H9 (cell line): Measurements from ENCODE around the gene SCAMP3. TPM values are rescaled to one million over a fixed set of nuclear protein-coding genes. Genes with fewer than 3 reads are reported as not detected.

Source experiments
- DNase-seq: peaks from one replicate; pipeline ENCODE4 v3.0.0-alpha.2; 2017
- H2AFZ ChIP-seq: one replicate; pipeline ENCODE4 v1.6.1; 2013; ENCODE audit warnings: mild to moderate bottlenecking, low read length, control low read depth, moderate library complexity
- H2AK5ac ChIP-seq: 2 replicates; pipeline ENCODE4 v1.6.1; 2013; ENCODE audit warnings: low read length, control low read depth, mixed read lengths; ENCODE audit not compliant: insufficient read length
- H2BK120ac ChIP-seq: one replicate; pipeline ENCODE4 v1.6.1; 2013; ENCODE audit warnings: low read depth, mild to moderate bottlenecking, low read length, control low read depth, inconsistent platforms; ENCODE audit not compliant: poor library complexity, severe bottlenecking
- H2BK12ac ChIP-seq: 2 replicates; pipeline ENCODE4 v1.6.1; 2013; ENCODE audit warnings: low read length, control low read depth, mixed read lengths, low read depth; ENCODE audit not compliant: insufficient read length
- H2BK15ac ChIP-seq: 2 replicates; pipeline ENCODE4 v1.6.1; 2013; ENCODE audit warnings: low read depth, low read length, control low read depth
- H2BK20ac ChIP-seq: one replicate; pipeline ENCODE4 v1.6.1; 2013; ENCODE audit warnings: low read depth, mild to moderate bottlenecking, low read length, control low read depth, inconsistent platforms; ENCODE audit not compliant: poor library complexity, severe bottlenecking
- H2BK5ac ChIP-seq: 2 replicates; pipeline ENCODE4 v1.6.1; 2013; ENCODE audit warnings: low read length, control low read depth, mixed read lengths; ENCODE audit not compliant: insufficient read length
- H3K14ac ChIP-seq: 2 replicates; pipeline ENCODE4 v1.6.1; 2013; ENCODE audit warnings: low read length, control low read depth; ENCODE audit not compliant: insufficient read depth
- H3K18ac ChIP-seq: 2 replicates; pipeline ENCODE4 v1.6.1; 2013; ENCODE audit warnings: low read depth, mild to moderate bottlenecking, mixed read lengths, low read length, control low read depth; ENCODE audit not compliant: insufficient read length
- H3K23ac ChIP-seq: 2 replicates; pipeline ENCODE4 v1.6.1; 2013; ENCODE audit warnings: low read length, control low read depth, mixed read lengths, low read depth; ENCODE audit not compliant: insufficient read length
- H3K23me2 ChIP-seq: 2 replicates; pipeline ENCODE4 v1.6.1; 2013; ENCODE audit warnings: low read depth, mild to moderate bottlenecking, mixed read lengths, low read length, control low read depth; ENCODE audit not compliant: insufficient read length, poor library complexity, severe bottlenecking
- H3K27ac ChIP-seq: 2 replicates; pipeline ENCODE4 v1.5.1; 2013; ENCODE audit warnings: low read length, control low read depth, mixed read lengths, low read depth; ENCODE audit not compliant: insufficient read length
- H3K27me3 ChIP-seq: 2 replicates; pipeline ENCODE4 v1.6.1; 2013; ENCODE audit warnings: low read length, control low read depth, inconsistent platforms; ENCODE audit not compliant: insufficient read depth
- H3K4ac ChIP-seq: 2 replicates; pipeline ENCODE4 v1.6.1; 2013; ENCODE audit warnings: low read depth, mild to moderate bottlenecking, control low read depth, inconsistent platforms, low read length, moderate library complexity
- H3K4me1 ChIP-seq: 2 replicates; pipeline ENCODE4 v1.6.1; 2013; ENCODE audit warnings: low read length, control low read depth, inconsistent platforms; ENCODE audit not compliant: insufficient read depth
- H3K4me2 ChIP-seq: 2 replicates; pipeline ENCODE4 v1.6.1; 2013; ENCODE audit warnings: low read length, control low read depth, mixed read lengths; ENCODE audit not compliant: insufficient read length, insufficient read depth
- H3K56ac ChIP-seq: 2 replicates; pipeline ENCODE4 v1.6.1; 2013; ENCODE audit warnings: low read depth, mild to moderate bottlenecking, mixed read lengths, low read length, control low read depth; ENCODE audit not compliant: insufficient read length
- H3K79me1 ChIP-seq: 2 replicates; pipeline ENCODE4 v1.6.1; 2013; ENCODE audit warnings: low read depth, mild to moderate bottlenecking, moderate library complexity, low read length, control low read depth, inconsistent platforms; ENCODE audit not compliant: insufficient read depth, poor library complexity, severe bottlenecking
- H3K79me2 ChIP-seq: 2 replicates; pipeline ENCODE4 v1.6.1; 2013; ENCODE audit warnings: low read length, control low read depth, inconsistent platforms; ENCODE audit not compliant: insufficient read depth
- H3K9ac ChIP-seq: 2 replicates; pipeline ENCODE4 v1.6.1; 2013; ENCODE audit warnings: low read length, control low read depth, mixed read lengths; ENCODE audit not compliant: insufficient read length; ENCODE audit errors: extremely low read depth
- H3K9me3 ChIP-seq: one replicate; pipeline ENCODE4 v1.6.1; 2013; ENCODE audit warnings: low read depth, low read length, inconsistent platforms; ENCODE audit not compliant: control insufficient read depth
- H3T11ph ChIP-seq: one replicate; pipeline ENCODE4 v1.6.1; 2013; ENCODE audit warnings: mild to moderate bottlenecking, low read length, control low read depth, inconsistent platforms
- H4K20me1 ChIP-seq: one replicate; pipeline ENCODE4 v1.6.1; 2013; ENCODE audit not compliant: control insufficient read depth, insufficient read length, insufficient read depth
- H4K5ac ChIP-seq: 2 replicates; pipeline ENCODE4 v1.6.1; 2013; ENCODE audit warnings: low read depth, mild to moderate bottlenecking, mixed read lengths, low read length, control low read depth; ENCODE audit not compliant: insufficient read length
- H4K8ac ChIP-seq: replicated peaks from 2 replicates; pipeline ENCODE4 v1.6.1; 2013; ENCODE audit warnings: low read length, control low read depth, mixed read lengths, low read depth; ENCODE audit not compliant: insufficient read length
- H4K91ac ChIP-seq: 2 replicates; pipeline ENCODE4 v1.6.1; 2013; ENCODE audit warnings: low read depth, mild to moderate bottlenecking, moderate library complexity, mixed read lengths, low read length, control low read depth; ENCODE audit not compliant: insufficient read length
- H3K27ac Mint-ChIP-seq, 3 experiments: 2 replicates in 2 of 3; 3 replicates in 1 of 3; pipeline ENCODE4 v1.8.0; 2020 to 2021; ENCODE audit warnings: mixed read lengths in 3 of 3, mild to moderate bottlenecking in 1 of 3, moderate library complexity in 1 of 3
- H3K27me3 Mint-ChIP-seq: 2 replicates; pipeline ENCODE4 v1.8.0; 2021; ENCODE audit warnings: low read depth, mild to moderate bottlenecking, moderate library complexity, mixed read lengths
- H3K36me3 Mint-ChIP-seq, 3 experiments: 2 replicates in 2 of 3; 3 replicates in 1 of 3; pipeline ENCODE4 v1.8.0; 2020 to 2021; ENCODE audit warnings: low read depth in 3 of 3, mixed read lengths in 3 of 3; ENCODE audit not compliant: insufficient read depth in 1 of 3
- H3K4me1 Mint-ChIP-seq, 2 experiments: 2 replicates each; pipeline ENCODE4 v1.8.0; 2020; ENCODE audit warnings: mixed read lengths in 2 of 2
- H3K4me3 Mint-ChIP-seq, 2 experiments: 2 replicates in 1 of 2; 3 replicates in 1 of 2; pipeline ENCODE4 v1.8.0; 2020 to 2021; ENCODE audit warnings: mild to moderate bottlenecking in 2 of 2, mixed read lengths in 2 of 2, moderate library complexity in 1 of 2
- H3K9me3 Mint-ChIP-seq, 2 experiments: 2 replicates in 1 of 2; 3 replicates in 1 of 2; pipeline ENCODE4 v1.8.0; 2020; ENCODE audit warnings: mild to moderate bottlenecking in 2 of 2, mixed read lengths in 2 of 2, moderate library complexity in 1 of 2
- CTCF ChIP-seq: fragments of 200-600 bp; sonication (generic); conservative IDR thresholded peaks from 3 replicates; pipeline ENCODE4 v1.8.0; 2021; ENCODE audit warnings: antibody characterized with exemption, mild to moderate bottlenecking
- WGBS: extraction: QIAGEN DNeasy Blood & Tissue Kit; methylation state at CpG from one replicate; pipeline ENCODE4 v1.1.7; 2013; ENCODE audit warnings: missing lambda C conversion rate, low lambda C conversion rate, mixed read lengths; ENCODE audit not compliant: insufficient read length; ENCODE audit errors: extremely low coverage; 5-methylcytosine and 5-hydroxymethylcytosine counted together
- total RNA-seq: library from RNA; stranded (reverse); gene quantifications from 2 replicates; pipeline ENCODE4 v1.2.1, GENCODE V29; 2021

The SCAMP3 gene
- total RNA-seq, 1 experiment from 2014 or later, result 52.5 TPM

- no peak for TF ChIP-seq CTCF
- Histone ChIP-seq H3K4me2 (no peak overlapping the region), H2BK20ac (no peak overlapping the region), H2BK15ac (no peak overlapping the region), H4K8ac (no peak overlapping the region), H3K79me1 (peaks cover 5% of the 10 kb centered on the region), H4K20me1 (no peaks in the 10 kb centered on the region), H3K4ac (no peak overlapping the region), H2AK5ac (no peak overlapping the region), H3T11ph (no peak overlapping the region), H2AFZ (no peak overlapping the region), H3K18ac (no peak overlapping the region), H3K27ac (no peak overlapping the region), H3K56ac (no peak overlapping the region), H2BK5ac (no peak overlapping the region), H3K9me3 (no peaks in the 10 kb centered on the region), H4K91ac (no peak overlapping the region), H3K14ac (no peak overlapping the region), H2BK12ac (no peak overlapping the region), H3K79me2 (peaks cover 9% of the 10 kb centered on the region; the same call in 1 of the 2 replicates), H2BK120ac (no peak overlapping the region), H3K23ac (no peak overlapping the region), H3K27me3 (no peaks in the 10 kb centered on the region), H4K5ac (no peak overlapping the region), H3K23me2 (peaks cover 10% of the 10 kb centered on the region), H3K9ac (no peak overlapping the region), H3K4me1 (peaks cover 3% of the 10 kb centered on the region; the same call in 1 of the 2 replicates)
- peaks cover 13 to 24% of the 10 kb centered on the region in 2 experiments for H3K4me1 Mint-ChIP-seq
- no CpG with 5 or more reads among the region's 7 CpGs for WGBS
- H3K27me3 Mint-ChIP-seq, result no peaks in the 10 kb centered on the region; the same call in 1 of the 2 replicates
- no peaks in the 10 kb centered on the region for H3K9me3 Mint-ChIP-seq
- no peak overlapping the region; a peak in 1 of 7 replicates for H3K27ac Mint-ChIP-seq
- DNase-seq, result no peak
- H3K4me3 Mint-ChIP-seq, result no peak overlapping the region
- peaks cover 10 to 12% (median 11%) of the 10 kb centered on the region in 3 experiments; a peak in 6 of 7 replicates for H3K36me3 Mint-ChIP-seq
Observed at GRCh38 chr1:155305881-155306391, 43.8 kb upstream of the SCAMP3 start.
